ENCODE measurements around the gene STX16. TPM values are rescaled to one million over a fixed set of nuclear protein-coding genes. Genes with fewer than 3 reads are reported as not detected.
A peak's percentile ranks its signal among the peaks of the same experiment; 100 is the strongest.

STX16 gene
- total RNA-seq, 1 donor from 2014 or later = 44.9 TPM

DNA sequence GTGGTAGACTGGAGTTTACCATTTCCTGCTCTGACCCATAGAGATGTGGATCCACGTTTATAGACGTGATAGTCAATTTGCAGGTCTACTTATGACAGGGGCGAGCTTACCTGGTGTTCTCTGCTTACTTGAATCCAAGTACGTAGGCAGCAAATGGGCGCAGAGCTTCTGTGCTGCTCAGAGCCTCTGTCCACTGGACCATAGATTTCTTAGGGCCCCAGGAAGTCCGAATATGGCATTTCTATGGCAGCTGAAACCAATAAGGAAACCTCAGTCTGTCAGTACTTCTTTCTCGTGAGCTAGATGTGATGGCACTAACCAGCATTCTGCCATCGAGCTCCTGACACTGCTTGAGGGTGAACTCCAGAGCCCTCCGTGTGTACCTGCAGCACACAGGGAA is 22.0 kb downstream of the STX16 start:
- DNase-seq (ENCODE audit: low spot score) = no peak

DNA sequence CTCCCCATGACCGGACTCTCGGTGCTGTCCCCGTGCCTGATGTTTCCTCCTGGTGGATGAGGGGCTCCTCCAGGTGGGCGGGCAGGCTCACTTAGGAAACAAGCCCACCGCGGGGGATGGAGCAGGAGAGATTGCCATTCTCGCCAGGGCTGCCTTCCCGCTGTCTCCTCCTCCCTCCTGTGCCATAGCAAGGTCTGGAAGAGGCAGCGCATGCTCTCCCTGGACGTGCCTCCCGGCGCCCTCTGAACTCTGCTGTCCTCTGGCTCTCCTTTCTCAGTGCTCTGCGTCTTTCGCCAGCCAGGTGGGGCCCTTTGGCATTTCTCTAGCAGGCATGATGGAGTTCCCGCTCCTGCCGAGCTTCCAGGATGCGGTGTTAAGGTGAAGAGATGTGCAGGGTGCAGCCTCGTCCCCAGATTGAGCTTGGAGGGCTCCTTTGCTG is 24.1 kb downstream of the STX16 start:
- no peak for DNase-seq (ENCODE audit: low spot score)

DNA sequence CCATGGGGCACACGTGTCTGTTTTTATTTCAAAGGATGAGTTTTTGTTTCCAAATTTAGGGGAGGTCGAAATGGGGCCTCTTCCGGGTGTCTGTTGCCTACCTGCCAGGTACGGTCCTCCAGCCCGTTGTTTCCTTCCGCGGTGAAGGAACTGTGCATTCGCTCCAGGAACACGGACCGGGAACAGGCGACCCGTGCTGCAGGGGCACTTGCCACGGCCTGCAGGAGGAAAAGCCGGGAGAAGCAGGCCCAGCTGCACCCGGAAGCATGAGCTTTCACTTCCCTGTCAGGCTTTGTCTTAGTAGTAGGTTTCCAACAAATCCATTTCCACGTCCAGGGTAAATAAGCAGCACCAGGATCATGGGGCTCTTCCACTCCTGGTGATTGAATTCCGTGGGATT is 24.6 kb downstream of the STX16 start:
- DNase-seq (ENCODE audit: low spot score) = no peak

DNA sequence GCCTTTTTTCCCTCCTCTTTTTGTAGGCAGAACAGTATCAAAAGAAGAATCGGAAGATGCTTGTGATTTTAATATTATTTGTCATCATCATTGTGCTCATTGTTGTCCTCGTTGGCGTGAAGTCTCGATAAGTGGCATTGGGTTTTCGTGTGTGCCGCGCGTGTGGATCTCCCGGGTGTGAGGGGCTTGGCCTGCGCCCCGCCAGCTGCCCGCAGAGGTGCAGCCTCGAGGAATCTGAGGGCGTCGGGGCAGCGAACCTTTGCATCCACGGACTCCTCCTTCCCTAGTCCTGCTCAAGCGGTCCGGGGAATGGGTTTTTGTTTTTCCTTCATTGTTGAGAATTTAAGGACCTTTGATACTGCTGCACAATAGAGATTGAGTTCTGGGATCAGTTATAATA is 25.1 kb downstream of the STX16 start:
- DNase-seq (ENCODE audit: low spot score) = no peak

DNA sequence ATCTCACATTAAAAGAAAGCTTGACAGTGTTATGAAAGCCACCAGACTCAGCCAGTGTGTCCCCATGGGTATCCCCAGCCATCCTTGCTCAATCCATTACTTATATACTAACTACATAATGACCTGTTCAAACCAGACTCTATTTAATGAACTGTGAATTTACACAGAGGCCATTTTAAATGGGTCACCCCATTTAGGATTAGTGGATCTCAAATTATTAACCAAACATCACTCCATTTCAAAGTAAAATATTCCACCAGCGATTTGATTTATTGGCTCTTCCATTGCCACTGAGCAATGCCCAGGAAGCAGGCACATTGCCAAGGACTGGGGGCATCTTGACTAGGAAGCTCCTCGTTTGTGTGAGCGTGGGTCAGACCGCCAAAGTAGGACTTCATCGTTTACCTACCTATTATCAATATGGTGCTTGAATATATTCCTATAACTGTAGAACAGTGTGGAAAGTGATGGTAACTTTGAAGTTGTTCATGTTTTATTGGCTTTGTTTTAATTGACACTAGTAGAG is 26.1 kb downstream of the STX16 start:
- no peak for DNase-seq (ENCODE audit: low spot score)

DNA sequence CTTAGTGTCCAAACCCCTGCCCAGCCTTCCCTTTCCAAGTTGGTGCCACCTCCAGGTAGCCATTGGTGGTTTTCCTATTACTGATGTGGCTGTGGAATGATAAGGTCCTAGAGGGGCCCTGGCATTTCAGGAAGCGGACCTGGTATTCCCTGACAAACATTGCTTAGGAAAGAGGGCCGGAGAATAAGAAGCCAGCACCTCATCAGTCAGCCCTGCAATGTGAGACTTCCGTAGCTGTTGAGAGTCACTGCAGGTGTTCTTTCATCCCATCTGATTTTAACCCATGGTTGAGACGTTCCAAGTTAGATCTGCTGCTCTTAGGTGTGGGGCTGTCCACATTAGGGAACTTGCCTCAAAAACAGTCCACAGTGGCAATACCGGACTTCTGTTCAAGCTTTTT is 26.7 kb downstream of the STX16 start:
- no peak for DNase-seq (ENCODE audit: low spot score)

- no peak for DNase-seq (ENCODE audit: low spot score)
Measured at GRCh38 chr20:58678806-58679205, 27.7 kb downstream of the STX16 start.

DNA sequence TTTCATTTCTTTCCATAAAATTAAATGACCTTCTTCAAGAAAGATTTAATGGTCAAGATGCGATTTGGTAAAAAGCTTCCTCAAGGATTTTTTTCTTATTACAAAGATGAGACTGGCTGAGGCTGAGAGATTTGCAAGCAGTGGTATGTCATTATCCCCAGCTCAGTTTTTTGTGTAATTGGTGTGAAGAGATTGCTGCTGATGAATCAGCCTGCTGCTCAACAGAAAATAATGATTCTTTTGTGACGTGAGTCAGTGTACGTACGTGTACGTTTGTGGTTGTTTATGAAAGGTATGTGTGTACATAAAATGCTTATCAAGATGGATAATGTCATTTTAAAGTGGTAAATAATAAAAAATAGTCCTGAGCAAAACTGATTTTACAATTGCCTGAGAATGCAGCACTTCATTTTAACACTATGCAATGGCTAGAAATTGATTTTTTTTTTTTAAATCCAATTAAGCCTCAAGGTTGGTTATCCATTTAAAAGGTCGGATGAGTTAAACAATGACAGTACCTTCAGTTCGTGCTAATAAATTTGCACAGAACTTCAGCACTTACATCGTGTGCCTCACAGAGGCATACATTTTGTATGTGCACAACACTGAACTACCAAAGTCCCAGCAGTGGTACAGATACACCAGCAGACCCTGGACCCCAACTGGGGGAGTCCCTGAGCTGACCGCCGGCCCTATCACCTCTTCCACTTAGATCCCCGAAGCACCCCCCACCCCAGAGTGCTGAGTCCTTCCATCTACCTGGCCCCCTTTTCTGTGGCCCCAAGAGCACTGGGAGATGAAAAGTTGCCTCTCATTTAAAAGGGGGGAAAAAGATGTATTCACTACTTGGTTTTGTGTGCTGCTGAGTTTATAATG is 31.8 kb downstream of the STX16 start:
- no peak for DNase-seq (ENCODE audit: low spot score)

DNA sequence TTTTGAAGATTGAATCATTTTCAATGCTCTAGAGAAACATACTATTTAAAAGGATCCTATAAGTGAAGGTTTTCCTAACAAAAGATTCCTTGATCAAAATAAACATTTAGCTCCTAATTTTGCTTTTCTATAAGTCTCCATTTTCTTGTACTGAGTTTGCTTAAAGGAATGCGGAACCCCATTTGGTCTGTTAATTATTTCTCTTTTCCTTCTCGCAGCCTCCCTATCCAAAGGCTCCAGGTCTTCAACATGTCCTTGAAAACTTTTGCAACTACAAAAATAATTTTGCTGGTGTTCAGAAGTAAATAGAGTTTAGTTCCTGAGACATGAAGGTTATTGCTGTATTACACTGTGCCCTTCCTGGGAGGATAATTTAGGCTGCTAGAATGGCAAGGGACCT is 33.2 kb downstream of the STX16 start:
- no peak for DNase-seq (ENCODE audit: low spot score)

DNA sequence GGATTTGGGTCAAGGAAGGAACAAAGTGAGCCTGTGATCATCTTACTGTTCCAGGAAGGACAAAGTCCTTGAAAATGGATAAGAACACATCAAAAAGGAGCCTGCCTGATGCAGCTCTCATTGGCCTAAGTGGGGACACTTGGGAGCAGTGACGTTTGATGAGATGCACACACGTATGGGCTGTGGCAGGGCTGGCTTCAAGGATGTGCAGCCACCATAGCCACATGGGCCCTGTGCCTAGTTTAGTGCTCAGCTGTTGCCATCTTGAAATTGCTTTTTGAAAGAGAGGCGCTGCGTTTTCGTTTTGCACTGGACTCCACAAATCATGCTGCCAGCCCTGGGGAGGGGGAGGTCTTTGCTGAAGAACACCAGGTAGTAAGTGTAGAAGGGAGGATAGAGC is 34.9 kb downstream of the STX16 start:
- no peak for DNase-seq (ENCODE audit: low spot score)

GRCh38 chr20:58688414-58688813 is 37.3 kb downstream of the STX16 start:
- DNase-seq (ENCODE audit: low spot score) = no peak

DNA sequence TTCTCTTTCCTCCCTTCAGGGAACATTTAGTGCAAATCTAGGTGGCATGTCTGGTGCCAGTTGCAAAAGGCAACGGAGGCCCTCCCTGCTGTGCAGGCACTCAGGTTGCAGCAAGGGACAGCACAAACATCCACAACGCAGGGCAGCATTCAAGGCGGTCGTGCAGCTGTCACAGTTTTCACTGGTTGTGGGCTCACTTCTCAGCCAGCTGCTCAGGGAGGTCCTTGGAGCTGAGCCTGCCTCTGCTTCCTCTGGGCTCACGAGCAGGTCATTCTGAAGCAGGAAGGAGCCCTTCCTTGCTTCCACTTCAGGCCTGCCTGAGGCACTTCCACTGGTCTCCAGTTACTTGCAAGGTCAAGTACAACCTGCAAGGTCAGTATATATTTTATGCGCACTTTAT is 37.8 kb downstream of the STX16 start:
- no peak for DNase-seq (ENCODE audit: low spot score)

DNA sequence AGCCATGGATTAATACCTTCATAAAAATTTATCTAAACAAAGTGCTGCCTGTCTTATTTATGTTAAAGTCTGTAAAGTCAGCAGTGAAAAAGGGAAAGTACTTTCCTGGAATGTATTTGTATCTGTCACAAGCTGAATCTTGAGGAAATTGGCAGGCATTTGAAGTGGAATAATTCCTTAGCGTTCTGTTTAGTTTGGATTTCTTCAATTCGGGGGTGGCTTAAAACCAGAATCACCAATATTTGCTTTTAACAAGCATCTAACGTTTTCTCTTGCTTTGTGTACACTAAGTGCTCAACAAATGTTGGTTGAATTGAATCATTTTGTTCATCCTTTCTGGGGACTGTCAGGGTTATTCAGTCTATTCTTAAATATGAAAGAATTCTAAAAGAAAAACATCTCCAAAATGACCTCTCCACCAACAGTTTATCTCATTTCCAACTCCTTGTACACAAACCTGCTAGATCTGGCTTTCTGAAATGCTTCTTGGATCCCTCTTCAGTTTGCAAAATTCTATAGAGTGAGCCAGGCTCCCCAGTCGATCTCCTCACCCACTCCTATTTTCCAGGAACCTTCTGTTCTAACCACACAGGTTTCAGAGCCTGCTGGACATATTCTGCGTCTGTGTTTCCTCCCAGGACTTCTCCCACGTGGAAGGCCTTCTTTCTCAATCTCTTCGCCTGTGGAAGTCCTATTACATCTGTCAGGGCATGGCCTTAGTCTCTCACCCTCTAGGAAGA is 39.5 kb downstream of the STX16 start:
- DNase-seq (ENCODE audit: low spot score) = no peak

GRCh38 chr20:58691773-58692578 is 40.9 kb downstream of the STX16 start:
- DNase-seq (ENCODE audit: low spot score) = no peak

DNA sequence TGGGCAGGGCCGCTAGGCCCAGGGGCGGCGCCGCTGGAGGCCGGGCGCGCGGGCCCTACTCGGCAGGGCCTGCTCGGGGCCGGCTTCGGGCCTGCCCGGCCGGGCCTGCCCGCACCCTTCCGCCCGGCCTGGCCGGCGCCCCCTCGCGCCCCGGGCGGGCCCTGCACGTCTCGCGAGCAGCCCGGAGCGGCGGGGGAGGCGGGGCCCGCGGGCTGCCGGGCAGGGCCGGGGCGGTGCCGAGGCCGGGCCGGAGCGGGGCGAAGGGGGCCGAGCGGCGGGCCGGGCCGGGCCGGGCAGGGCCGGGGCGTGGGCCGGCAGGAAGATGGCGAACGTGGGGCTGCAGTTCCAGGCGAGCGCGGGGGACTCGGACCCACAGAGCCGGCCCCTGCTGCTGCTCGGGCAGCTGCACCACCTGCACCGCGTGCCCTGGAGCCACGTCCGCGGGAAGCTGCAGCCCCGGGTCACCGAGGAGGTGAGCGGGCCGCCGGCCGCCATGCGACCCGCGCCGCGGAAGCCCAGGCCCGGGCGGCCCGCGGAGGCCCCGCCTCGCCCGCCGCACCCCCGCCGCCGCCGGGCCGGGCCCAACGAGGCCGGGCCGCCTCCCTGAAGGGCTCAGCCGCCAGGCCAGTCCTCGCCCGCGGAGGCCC is 41.6 kb downstream of the STX16 start, which contains the start of gene NPEPL1:
Gene NPEPL1 (plus strand): TSS at position 222 of the 647 bp plus-strand sequence. CDS start 101 bp downstream, at position 323.
- no peak for DNase-seq (ENCODE audit: low spot score)

- DNase-seq (ENCODE audit: low spot score) = peak; percentile 88
Measured at GRCh38 chr20:58693226-58694006, 42.3 kb downstream of the STX16 start.

GRCh38 chr20:58694241-58695083 is 43.4 kb downstream of the STX16 start:
- peak; percentile 65 for DNase-seq (ENCODE audit: low spot score)

- DNase-seq (ENCODE audit: low spot score) = peak; percentile 45
Measured at GRCh38 chr20:58695084-58695722, 44.1 kb downstream of the STX16 start.

Data from mesenteric fat pad (tissue), 1 donor.